Astrocyte of the spinal cord (primary cell): Measurements from ENCODE around the gene AGBL3.

Source experiments
- DNase-seq: peaks from one replicate; pipeline ENCODE4 v3.0.0; 2011; ENCODE audit warnings: low read depth, low spot score
- H3K4me3 ChIP-seq: 2 replicates; pipeline ENCODE4 v1.5.1; 2011; ENCODE audit warnings: low read depth, mild to moderate bottlenecking, low read length, moderate library complexity
- in situ Hi-C: cut with HindIII; loops from 2 replicates; pipeline ENCODE4 v1.10.0; 2017; ENCODE audit warnings: low sequenced_read_pairs
- TF ChIP-seq, protein P1 (sequence below): IDR thresholded peaks from 2 replicates; pipeline ENCODE4 v1.5.1; 2012; ENCODE audit warnings: low read depth, mild to moderate bottlenecking, low read length, inconsistent platforms

Gene AGBL3

DNA sequence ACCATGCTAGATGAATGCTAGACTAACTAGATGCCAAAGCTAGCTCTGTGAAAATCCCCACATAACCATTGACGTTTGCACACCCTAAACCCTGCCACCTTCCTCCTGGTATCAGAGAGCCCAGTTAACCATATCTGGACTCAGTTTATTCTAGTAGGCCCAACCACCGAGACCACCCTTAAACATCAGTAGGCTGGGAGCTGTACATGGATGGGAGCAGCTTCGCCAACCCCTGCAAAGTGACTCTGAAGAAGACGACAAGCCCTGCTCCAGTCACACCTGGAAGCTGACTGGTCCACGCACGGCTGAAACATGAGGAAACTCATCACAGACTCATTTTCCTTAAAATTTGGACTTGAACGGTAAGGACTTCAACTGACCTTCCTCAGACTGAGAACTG is 188.6 kb downstream of the AGBL3 start:
- in situ Hi-C loops: no loop called here
- DNase-seq: no peak
- TF ChIP-seq, protein P1, sequence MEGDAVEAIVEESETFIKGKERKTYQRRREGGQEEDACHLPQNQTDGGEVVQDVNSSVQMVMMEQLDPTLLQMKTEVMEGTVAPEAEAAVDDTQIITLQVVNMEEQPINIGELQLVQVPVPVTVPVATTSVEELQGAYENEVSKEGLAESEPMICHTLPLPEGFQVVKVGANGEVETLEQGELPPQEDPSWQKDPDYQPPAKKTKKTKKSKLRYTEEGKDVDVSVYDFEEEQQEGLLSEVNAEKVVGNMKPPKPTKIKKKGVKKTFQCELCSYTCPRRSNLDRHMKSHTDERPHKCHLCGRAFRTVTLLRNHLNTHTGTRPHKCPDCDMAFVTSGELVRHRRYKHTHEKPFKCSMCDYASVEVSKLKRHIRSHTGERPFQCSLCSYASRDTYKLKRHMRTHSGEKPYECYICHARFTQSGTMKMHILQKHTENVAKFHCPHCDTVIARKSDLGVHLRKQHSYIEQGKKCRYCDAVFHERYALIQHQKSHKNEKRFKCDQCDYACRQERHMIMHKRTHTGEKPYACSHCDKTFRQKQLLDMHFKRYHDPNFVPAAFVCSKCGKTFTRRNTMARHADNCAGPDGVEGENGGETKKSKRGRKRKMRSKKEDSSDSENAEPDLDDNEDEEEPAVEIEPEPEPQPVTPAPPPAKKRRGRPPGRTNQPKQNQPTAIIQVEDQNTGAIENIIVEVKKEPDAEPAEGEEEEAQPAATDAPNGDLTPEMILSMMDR: no peak

DNA sequence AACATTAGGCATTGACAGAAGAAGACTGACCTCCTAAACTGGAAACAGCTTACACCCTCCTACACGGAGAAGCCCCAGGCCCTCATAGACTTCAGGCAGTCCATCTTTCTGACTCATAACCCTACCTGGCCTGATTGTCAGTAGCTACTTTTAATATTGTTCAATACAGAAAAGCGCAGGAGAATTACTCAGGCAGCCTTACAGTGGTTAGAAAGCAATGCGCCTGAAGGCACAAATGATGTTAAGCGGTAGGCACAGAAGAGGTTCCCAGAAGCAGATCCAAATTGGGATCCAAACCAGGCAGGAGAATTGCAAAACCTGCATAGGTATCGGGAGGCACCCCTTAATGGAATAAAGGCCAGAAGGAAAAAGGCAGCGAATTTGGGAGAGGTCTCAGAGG is 189.6 kb downstream of the AGBL3 start:
- in situ Hi-C loops: no loop called here
- no peak for DNase-seq
- TF ChIP-seq, protein P1: no peak
- no peak overlapping the region for H3K4me3 ChIP-seq

More for the DNA sequence above, 188.6 kb downstream of the AGBL3 start:
- H3K4me3 ChIP-seq: no peak overlapping the region

DNA sequence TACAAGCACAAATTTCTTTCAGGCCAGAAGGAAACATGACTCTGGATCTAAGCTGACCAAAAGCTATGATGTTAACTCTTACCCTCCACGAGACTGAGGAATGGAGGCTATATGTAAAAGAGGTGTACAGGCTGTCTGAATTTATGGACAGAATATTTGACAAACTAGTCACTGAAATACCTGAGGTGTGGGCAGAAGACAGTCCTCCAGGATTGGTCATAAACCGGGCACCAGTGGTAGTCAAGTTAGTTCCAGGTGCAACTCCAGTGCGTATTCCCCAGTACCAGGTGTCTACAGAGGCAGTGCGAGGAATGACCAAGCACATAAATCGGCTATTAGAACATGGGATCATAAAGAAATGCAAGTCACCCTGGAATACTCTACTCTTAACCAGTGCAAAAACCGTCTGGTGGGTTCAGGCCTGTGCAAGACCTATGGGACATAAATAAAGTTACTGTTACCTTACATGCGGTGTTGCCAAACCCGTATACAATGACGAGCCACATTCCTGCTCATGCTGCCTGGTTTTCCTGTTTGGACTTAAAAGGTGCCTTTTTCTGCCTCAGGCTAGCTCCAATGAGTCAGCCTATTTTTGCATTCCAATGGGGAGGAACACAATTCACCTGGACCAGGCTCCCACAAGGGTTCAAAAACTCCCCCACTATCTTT is 190.9 kb downstream of the AGBL3 start:
- TF ChIP-seq, protein P1: no peak

DNA sequence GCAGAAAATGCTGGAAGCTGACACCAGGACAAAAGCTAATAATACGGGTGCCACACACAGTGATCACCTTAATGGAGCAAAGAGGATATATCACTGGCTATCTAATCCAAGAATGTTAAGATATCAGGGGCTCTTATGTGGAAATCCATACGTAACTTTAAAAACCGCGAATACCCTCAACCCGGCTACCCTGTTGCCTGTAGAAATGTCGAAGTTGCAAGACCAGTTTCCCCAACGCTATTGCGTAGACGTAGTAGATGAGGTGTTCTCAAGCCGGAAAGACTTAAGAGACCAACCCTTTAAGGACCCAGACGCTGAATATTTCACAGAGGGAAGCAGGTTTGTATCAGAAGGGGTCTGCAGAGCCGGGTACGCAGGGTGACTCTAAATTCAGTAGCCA is 192.1 kb downstream of the AGBL3 start:
- in situ Hi-C loops: no loop called here
- TF ChIP-seq, protein P1: no peak
- no peak for DNase-seq
- no peak overlapping the region for H3K4me3 ChIP-seq

More for the DNA sequence above, 190.9 kb downstream of the AGBL3 start:
- no peak for DNase-seq
- in situ Hi-C loops: no loop called here
- H3K4me3 ChIP-seq: no peak overlapping the region

DNA sequence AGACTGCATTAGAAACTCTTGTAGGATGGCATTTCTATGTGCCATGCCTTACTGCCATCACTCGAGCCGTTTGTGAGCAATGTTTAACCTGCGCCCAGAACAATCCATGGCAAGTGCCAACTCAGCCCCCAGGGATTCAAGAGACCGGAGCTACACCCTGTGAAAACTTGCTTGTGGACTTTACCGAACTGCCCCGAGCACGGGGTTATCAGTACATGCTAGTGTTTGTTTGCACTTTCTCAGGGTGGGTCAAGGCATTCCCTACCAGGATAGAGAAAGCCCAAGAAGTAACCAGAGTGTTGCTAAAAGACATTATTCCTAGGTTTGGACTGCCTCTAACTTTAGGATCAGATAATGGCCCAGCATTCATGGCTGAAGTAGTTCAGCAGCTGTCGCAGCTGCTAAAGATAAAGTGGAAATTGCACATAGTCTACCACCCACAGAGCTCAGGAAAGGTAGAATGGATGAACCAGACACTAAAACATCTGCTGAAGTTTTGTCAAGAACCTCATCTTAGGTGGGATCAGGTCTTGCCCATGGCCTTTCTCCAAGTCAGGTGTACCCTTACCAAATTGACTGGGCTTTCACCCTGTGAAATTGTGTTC is 193.1 kb downstream of the AGBL3 start:
- TF ChIP-seq, protein P1: no peak
- in situ Hi-C loops: no loop called here
- no peak overlapping the region for H3K4me3 ChIP-seq

DNA sequence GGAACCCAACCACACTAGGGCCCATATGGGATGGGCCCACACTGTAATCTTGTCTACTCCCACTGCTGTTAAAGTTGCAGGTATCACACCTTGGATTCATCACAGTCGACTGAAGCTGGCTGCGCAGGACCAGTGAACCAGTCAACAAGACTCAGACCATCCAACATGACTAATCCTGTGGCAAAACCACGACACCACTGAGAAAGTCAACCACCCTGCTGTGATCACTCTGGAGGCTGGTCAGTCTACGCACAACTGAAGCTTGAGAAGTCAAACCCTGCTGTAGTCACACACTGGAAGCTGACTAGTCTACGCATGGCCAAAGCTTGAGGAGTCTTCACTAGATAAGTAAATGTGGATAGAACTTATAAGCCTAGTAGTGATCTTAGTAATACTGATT is 193.8 kb downstream of the AGBL3 start:
- in situ Hi-C loops: no loop called here
- H3K4me3 ChIP-seq: no peak overlapping the region
- TF ChIP-seq, protein P1: no peak
- DNase-seq: no peak

More for the DNA sequence above, 193.1 kb downstream of the AGBL3 start:
- DNase-seq: no peak
